ENCODE results near the gene ACTN4.
"Not testable (repeated sequence)": the region's sequence is repeated elsewhere in the genome, so short reads cannot be mapped to it uniquely, and the experiment has no call there.

The ACTN4 gene

GRCh38 chr19:38647368-38647965 lies at the start of gene ACTN4:
Gene ACTN4 (plus strand): TSS chr19:38647649. CDS start chr19:38647746, 97 bp downstream.
- H3K27ac Mint-ChIP-seq, result peak within 1 kb of the TSS; percentile 87
- peak within 1 kb of the TSS; percentile 97 for H3K4me3 Mint-ChIP-seq
- peaks cover 39% of the 10 kb centered on the region for H3K4me1 Mint-ChIP-seq (ENCODE audit: low read depth)

GRCh38 chr19:38599722-38600121 lies 47.7 kb upstream of the ACTN4 start:
- no peaks in the 10 kb centered on the region for H3K27me3 Mint-ChIP-seq (ENCODE audit: low read depth)
- H3K27ac Mint-ChIP-seq, result no peak overlapping the region
- H3K36me3 Mint-ChIP-seq (ENCODE audit: low read depth), result peaks cover 35% of the 10 kb centered on the region
- H3K9me3 Mint-ChIP-seq, result no peaks in the 10 kb centered on the region
- H3K4me1 Mint-ChIP-seq (ENCODE audit: low read depth), result peaks cover 3% of the 10 kb centered on the region
- no peak overlapping the region for H3K4me3 Mint-ChIP-seq

More at GRCh38 chr19:38647368-38647965, at the start of gene ACTN4:
- peaks cover 19% of the 10 kb centered on the region for H3K36me3 Mint-ChIP-seq (ENCODE audit: low read depth)
- H3K9me3 Mint-ChIP-seq, result no peaks in the 10 kb centered on the region
- H3K27me3 Mint-ChIP-seq (ENCODE audit: low read depth), result no peaks in the 10 kb centered on the region

GRCh38 chr19:38602856-38603255 lies 44.6 kb upstream of the ACTN4 start:
- H3K9me3 Mint-ChIP-seq; H3K4me1 Mint-ChIP-seq (ENCODE audit: low read depth); H3K27ac Mint-ChIP-seq; H3K27me3 Mint-ChIP-seq (ENCODE audit: low read depth); H3K4me3 Mint-ChIP-seq: not testable (repeated sequence)
- peaks cover 33% of the 10 kb centered on the region for H3K36me3 Mint-ChIP-seq (ENCODE audit: low read depth)

- Mint-ChIP-seq H3K4me1 (ENCODE audit: low read depth) (no peaks in the 10 kb centered on the region), H3K4me3 (no peak overlapping the region), H3K36me3 (ENCODE audit: low read depth) (peaks cover 37% of the 10 kb centered on the region), H3K27me3 (ENCODE audit: low read depth) (no peaks in the 10 kb centered on the region), H3K27ac (no peak overlapping the region), H3K9me3 (no peaks in the 10 kb centered on the region)
Measured at GRCh38 chr19:38606131-38606530, 41.3 kb upstream of the ACTN4 start.

- Mint-ChIP-seq H3K9me3 (no peaks in the 10 kb centered on the region), H3K4me3 (no peak overlapping the region), H3K4me1 (ENCODE audit: low read depth) (peaks cover 35% of the 10 kb centered on the region), H3K27ac (no peak overlapping the region), H3K36me3 (ENCODE audit: low read depth) (peaks cover 40% of the 10 kb centered on the region), H3K27me3 (ENCODE audit: low read depth) (no peaks in the 10 kb centered on the region)
Measured at GRCh38 chr19:38614289-38614688, 33.2 kb upstream of the ACTN4 start.

- Mint-ChIP-seq H3K27ac (peak overlapping the region; percentile 70), H3K27me3 (ENCODE audit: low read depth) (no peaks in the 10 kb centered on the region), H3K4me1 (ENCODE audit: low read depth) (peaks cover 41% of the 10 kb centered on the region), H3K4me3 (peak overlapping the region; percentile 73), H3K36me3 (ENCODE audit: low read depth) (peaks cover 43% of the 10 kb centered on the region), H3K9me3 (no peaks in the 10 kb centered on the region)
Measured at GRCh38 chr19:38615007-38615581, 32.4 kb upstream of the ACTN4 start.

- Mint-ChIP-seq H3K27me3 (ENCODE audit: low read depth) (no peaks in the 10 kb centered on the region), H3K4me1 (ENCODE audit: low read depth) (peaks cover 44% of the 10 kb centered on the region), H3K4me3 (peak overlapping the region; percentile 99), H3K36me3 (ENCODE audit: low read depth) (peaks cover 34% of the 10 kb centered on the region), H3K27ac (peak overlapping the region; percentile 97), H3K9me3 (no peaks in the 10 kb centered on the region)
Measured at GRCh38 chr19:38616265-38616664, 31.2 kb upstream of the ACTN4 start.

GRCh38 chr19:38617283-38617763 lies 30.1 kb upstream of the ACTN4 start:
- Mint-ChIP-seq H3K4me3 (peak overlapping the region; percentile 99), H3K36me3 (ENCODE audit: low read depth) (peaks cover 42% of the 10 kb centered on the region), H3K4me1 (ENCODE audit: low read depth) (peaks cover 52% of the 10 kb centered on the region), H3K9me3 (no peaks in the 10 kb centered on the region), H3K27ac (peak overlapping the region; percentile 97), H3K27me3 (ENCODE audit: low read depth) (no peaks in the 10 kb centered on the region)

- peak within 1 kb of the TSS; percentile 99 for H3K4me3 Mint-ChIP-seq
- peak within 1 kb of the TSS; percentile 97 for H3K27ac Mint-ChIP-seq
- H3K36me3 Mint-ChIP-seq (ENCODE audit: low read depth), result peaks cover 37% of the 10 kb centered on the region
- H3K27me3 Mint-ChIP-seq (ENCODE audit: low read depth), result no peaks in the 10 kb centered on the region
- H3K4me1 Mint-ChIP-seq (ENCODE audit: low read depth), result peaks cover 49% of the 10 kb centered on the region
- no peaks in the 10 kb centered on the region for H3K9me3 Mint-ChIP-seq
Measured at GRCh38 chr19:38617764-38618589, 29.5 kb upstream of the ACTN4 start, which contains the start of gene MAP4K1. Gene MAP4K1 (minus strand): TSS chr19:38617953. CDS start chr19:38617895, 58 bp downstream.

GRCh38 chr19:38618590-38619360 lies 28.7 kb upstream of the ACTN4 start, which contains the start of gene EIF3K:
Gene EIF3K (plus strand): TSS chr19:38619188. CDS start chr19:38619269, 81 bp downstream.
- Mint-ChIP-seq H3K4me3 (peak within 1 kb of the TSS; percentile 99), H3K27ac (peak within 1 kb of the TSS; percentile 97), H3K4me1 (ENCODE audit: low read depth) (peaks cover 46% of the 10 kb centered on the region), H3K27me3 (ENCODE audit: low read depth) (no peaks in the 10 kb centered on the region), H3K9me3 (no peaks in the 10 kb centered on the region), H3K36me3 (ENCODE audit: low read depth) (peaks cover 36% of the 10 kb centered on the region)

- no peaks in the 10 kb centered on the region for H3K9me3 Mint-ChIP-seq
- peaks cover 40% of the 10 kb centered on the region for H3K36me3 Mint-ChIP-seq (ENCODE audit: low read depth)
- H3K4me1 Mint-ChIP-seq (ENCODE audit: low read depth), result peaks cover 44% of the 10 kb centered on the region
- peak overlapping the region; percentile 99 for H3K4me3 Mint-ChIP-seq
- H3K27ac Mint-ChIP-seq, result peak overlapping the region; percentile 97
- H3K27me3 Mint-ChIP-seq (ENCODE audit: low read depth), result no peaks in the 10 kb centered on the region
Measured at GRCh38 chr19:38619361-38620174, 27.9 kb upstream of the ACTN4 start.

GRCh38 chr19:38624822-38625221 lies 22.6 kb upstream of the ACTN4 start:
- Mint-ChIP-seq H3K27ac (peak overlapping the region; percentile 47), H3K9me3 (no peaks in the 10 kb centered on the region), H3K27me3 (ENCODE audit: low read depth) (no peaks in the 10 kb centered on the region), H3K36me3 (ENCODE audit: low read depth) (peaks cover 38% of the 10 kb centered on the region), H3K4me3 (no peak overlapping the region), H3K4me1 (ENCODE audit: low read depth) (peaks cover 15% of the 10 kb centered on the region)

- Mint-ChIP-seq H3K4me3 (no peak overlapping the region), H3K4me1 (ENCODE audit: low read depth) (peaks cover 9% of the 10 kb centered on the region), H3K27me3 (ENCODE audit: low read depth) (no peaks in the 10 kb centered on the region), H3K9me3 (no peaks in the 10 kb centered on the region), H3K27ac (no peak overlapping the region), H3K36me3 (ENCODE audit: low read depth) (peaks cover 41% of the 10 kb centered on the region)
Measured at GRCh38 chr19:38626401-38626800, 21.0 kb upstream of the ACTN4 start.
